GM12878 (cell line): Measurements from ENCODE around the gene CPNE6. TPM values are rescaled to one million over a fixed set of nuclear protein-coding genes. Genes with fewer than 3 reads are reported as not detected.

Experiments used
- ATAC-seq: fragments of 200-7000 bp; cut with Tn5 transposase; 3 replicates; pipeline ENCODE4 v1.9.1; 2020; ENCODE audit warnings: mild to moderate bottlenecking, moderate library complexity
- BruUV-seq: library from RNA; stranded (reverse); fragments of 400-500 nt; replicated peaks from 2 replicates; lab custom pipeline; 2021; lab: Mats Ljungman, UMichigan
- CTCF ChIA-PET: fragments of 300-600 bp; sonication (Branson Sonifier 250); formaldehyde crosslinking; extraction: SDS; loops from one replicate; lab custom pipeline; 2021; ENCODE audit warnings: inconsistent platforms; lab: Yijun Ruan, JAX
- POLR2A ChIA-PET: fragments of 350-600 bp; formaldehyde crosslinking; extraction: SDS; loops from one replicate; lab custom pipeline; 2021; ENCODE audit warnings: inconsistent platforms; lab: Charles Lee
- RAD21 ChIA-PET: fragments of 300-600 bp; sonication (Branson Sonifier 250); formaldehyde crosslinking; loops from one replicate; lab custom pipeline; 2023; ENCODE audit warnings: antibody characterized with exemption; ENCODE audit not compliant: unreplicated experiment; lab: Charles Lee
- SMC1A ChIA-PET: fragments of 300-600 bp; sonication (Branson Sonifier 250); formaldehyde crosslinking; loops from one replicate; lab custom pipeline; 2023; ENCODE audit not compliant: unreplicated experiment, uncharacterized antibody; lab: Charles Lee
- DNase-seq: peaks from one replicate; pipeline ENCODE4 v3.0.0-alpha.2; 2011; ENCODE audit warnings: low read depth, low spot score
- FAIRE-seq: peaks from 3 replicates; lab custom pipeline; 2011; peaks lifted over from hg19 to GRCh38; lab: Jason Lieb, UNC
- H2AFZ ChIP-seq: 2 replicates; pipeline ENCODE4 v1.6.0; 2011; ENCODE audit warnings: low read depth, low read length, control low read depth; ENCODE audit not compliant: control insufficient read depth
- H3K27ac ChIP-seq: 2 replicates; pipeline ENCODE4 v1.5.1; 2011; ENCODE audit warnings: control low read depth; ENCODE audit not compliant: control insufficient read depth, insufficient read depth
- H3K27me3 ChIP-seq, 2 experiments: replicated peaks in 1 of 2; 2 replicates each; pipeline versions ENCODE4 v1.6.0 to v1.6.1; 2011; ENCODE audit warnings: low read length in 1 of 2; ENCODE audit not compliant: control insufficient read depth in 2 of 2, insufficient read depth in 2 of 2
- H3K36me3 ChIP-seq, 2 experiments: 2 replicates each; pipeline ENCODE4 v1.5.1; 2011; ENCODE audit warnings: low read length in 1 of 2; ENCODE audit not compliant: control insufficient read depth in 2 of 2, insufficient read depth in 2 of 2
- H3K4me1 ChIP-seq: 2 replicates; pipeline ENCODE4 v1.6.1; 2011; ENCODE audit warnings: mild to moderate bottlenecking, low read length, moderate library complexity, mixed read lengths; ENCODE audit not compliant: control insufficient read depth, insufficient read depth
- H3K4me2 ChIP-seq: 2 replicates; pipeline ENCODE4 v1.6.0; 2011; ENCODE audit warnings: control low read depth; ENCODE audit not compliant: control insufficient read depth, insufficient read depth
- H3K4me3 ChIP-seq: fragments of 200-600 bp; sonication (generic); 2 replicates; pipeline ENCODE4 v1.5.1; 2016
- H3K79me2 ChIP-seq: 2 replicates; pipeline ENCODE4 v1.6.0; 2011; ENCODE audit warnings: low read length; ENCODE audit not compliant: control insufficient read depth, insufficient read depth
- H3K9ac ChIP-seq: 2 replicates; pipeline ENCODE4 v1.8.0; 2011; ENCODE audit warnings: low read length, control low read depth, mixed read lengths; ENCODE audit not compliant: control insufficient read depth, insufficient read depth
- H3K9me3 ChIP-seq: replicated peaks from 3 replicates; pipeline ENCODE4 v1.5.1; 2011; ENCODE audit warnings: mild to moderate bottlenecking, low read length; ENCODE audit not compliant: control insufficient read depth, insufficient read depth
- H4K20me1 ChIP-seq: 2 replicates; pipeline ENCODE4 v1.6.0; 2011; ENCODE audit not compliant: control insufficient read depth, insufficient read depth
- CREB1 ChIP-seq: IDR thresholded peaks from 2 replicates; pipeline ENCODE4 v1.6.1; 2012; ENCODE audit warnings: low read depth, mild to moderate bottlenecking, inconsistent platforms
- NFIC ChIP-seq: IDR thresholded peaks from 2 replicates; pipeline ENCODE4 v1.6.1; 2012; ENCODE audit warnings: low read depth, mild to moderate bottlenecking, inconsistent platforms, low read length, moderate library complexity
- NR2C2 ChIP-seq: IDR thresholded peaks from 2 replicates; pipeline ENCODE4 v1.6.1; 2011; ENCODE audit warnings: borderline replicate concordance, low read depth; ENCODE audit not compliant: control insufficient read depth, insufficient read length
- NR2F1 ChIP-seq: fragments of 450-650 bp; conservative IDR thresholded peaks from 2 replicates; pipeline ENCODE4 v1.6.1; 2017; ENCODE audit warnings: mild to moderate bottlenecking
- TCF12 ChIP-seq: IDR thresholded peaks from 2 replicates; pipeline ENCODE4 v1.6.1; 2011; ENCODE audit warnings: low read depth, mild to moderate bottlenecking, low read length
- ZNF622 ChIP-seq: fragments of 450-650 bp; IDR thresholded peaks from 2 replicates; pipeline ENCODE4 v1.6.1; 2017; ENCODE audit warnings: mild to moderate bottlenecking, inconsistent platforms
- WGBS: methylation state at CpG from one replicate; pipeline ENCODE4 v1.1.6; 2016; ENCODE audit warnings: low lambda C conversion rate; ENCODE audit not compliant: insufficient replicate concordance, insufficient coverage; ENCODE audit errors: missing lambda C conversion rate; 5-methylcytosine and 5-hydroxymethylcytosine counted together
- in situ Hi-C: fragments of 300-500 bp; cut with MboI; formaldehyde crosslinking; loops from 9 replicates; pipeline ENCODE4 v1.14.3; 2018; ENCODE audit warnings: mixed read lengths
- intact Hi-C: fragments of 100-400 bp; cut with micrococcal nuclease; formaldehyde crosslinking; loops from one replicate; pipeline ENCODE4 v1.14.2; 2022; ENCODE audit not compliant: unreplicated experiment
- polyA plus RNA-seq, 11 experiments: library from polyadenylated mRNA; depleted of rRNA in 4 of 11; unstranded in 6 of 11; stranded (reverse) in 5 of 11; fragments of >200 nt; fragmentation: Nextera tagmentation in 4 of 11; fragmentation: Illumina TruSeq in 1 of 11; extraction: Ambion mirVana in 4 of 11; extraction: Trizol in 1 of 11; gene quantifications; 1 replicate in 1 of 11; 2 replicates in 10 of 11; pipeline versions ENCODE4 v1.2.1 to v1.2.3, GENCODE V29; 2011 to 2016; ENCODE audit warnings: inconsistent platforms in 2 of 11, missing spikeins in 2 of 11, low read depth in 1 of 11
- total RNA-seq, 4 experiments: library from RNA; depleted of rRNA in 3 of 4; stranded (reverse); fragments of >200 nt in 3 of 4; fragmentation: Illumina TruSeq in 1 of 4; extraction: Trizol in 1 of 4; gene quantifications; 2 replicates each; pipeline versions ENCODE4 v1.2.1 to v1.2.3, GENCODE V29; 2013 to 2021
- TF ChIP-seq, protein P1 (sequence below): fragments of 450-650 bp; IDR thresholded peaks from 2 replicates; pipeline ENCODE4 v1.6.1; 2018; ENCODE audit warnings: mild to moderate bottlenecking, low read depth, moderate library complexity; ENCODE audit not compliant: partially characterized antibody
- TF ChIP-seq, protein P2 (sequence below): fragments of 450-650 bp; IDR thresholded peaks from 2 replicates; pipeline ENCODE4 v1.6.1; 2016; ENCODE audit warnings: mild to moderate bottlenecking, moderate library complexity, borderline replicate concordance
- TF ChIP-seq, protein P3 (sequence below): fragments of 450-650 bp; formaldehyde crosslinking; IDR thresholded peaks from 2 replicates; pipeline ENCODE4 v1.5.0; 2022; ENCODE audit warnings: mild to moderate bottlenecking, missing genetic modification characterization

Gene CPNE6
- total and polyA plus RNA-seq, 10 of the 15 experiments (the other 5 are each of a cell fraction or from before 2014, with no cell fraction given): 0.06 to 0.43 (median 0.18) TPM; not detected in 3

DNA sequence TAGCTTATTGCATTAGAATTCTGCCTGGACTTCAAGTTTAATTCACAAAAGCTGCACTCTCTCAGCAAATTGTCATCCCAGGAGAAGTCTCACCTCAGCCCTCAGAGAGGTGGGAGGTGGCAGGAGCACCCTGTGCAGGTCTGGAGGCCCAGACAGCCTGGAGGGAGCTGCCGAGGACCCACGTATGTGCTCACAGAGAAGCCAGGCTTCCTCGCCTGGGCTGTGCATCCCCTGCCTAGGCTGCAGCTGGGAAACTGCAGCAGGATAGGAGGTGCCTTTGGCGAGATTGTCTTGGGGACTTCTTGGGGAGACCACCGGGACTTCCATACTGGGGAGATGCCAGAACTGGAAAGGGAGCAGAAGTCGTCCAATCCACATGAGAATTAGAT, 8.8 kb downstream of the CPNE6 start:
- POLR2A ChIA-PET: interaction anchor here (0.6 to 4.2 kb wide), 10 partner anchors 8 to 115 kb away, joined by 3 to 33 read pairs (median 4); partner anchors contain the start of genes CPNE6, PCK2, PSME2 and RNF31
- 66% methylated on average over 6 of the region's 6 CpGs for WGBS
- DNase-seq (no peak), FAIRE-seq (peak; percentile 7)
- RAD21 ChIA-PET: interaction anchor here (1.0 to 4.6 kb wide), 6 partner anchors 12 to 217 kb away, joined by 3 to 39 read pairs (median 12); partner anchors contain the start of gene PCK2
- SMC1A ChIA-PET: interaction anchor here (0.7 to 5.2 kb wide), 12 partner anchors 12 to 228 kb away, joined by 3 to 51 read pairs (median 4); partner anchors contain the start of genes CIDEB, DCAF11, IRF9 and MDP1
- intact Hi-C loops: no loop called here
- no peaks in the 10 kb centered on the region for H3K79me2 ChIP-seq
- CTCF ChIA-PET: interaction anchor here (0.9 to 4.9 kb wide), 7 partner anchors 12 to 133 kb away, joined by 3 to 71 read pairs (median 8); partner anchors contain the start of genes CHMP4A and PCK2
- peaks cover 24% of the 10 kb centered on the region for H3K4me1 ChIP-seq
- no TSS peak for BruUV-seq
- H3K9me3 ChIP-seq: no peaks in the 10 kb centered on the region
- no peak overlapping the region for H3K27ac ChIP-seq
- no peak overlapping the region for H3K9ac ChIP-seq
- H3K36me3 ChIP-seq: no peaks in the 10 kb centered on the region
- no peaks in the 10 kb centered on the region for H3K27me3 ChIP-seq
- peak overlapping the region; percentile 83; the same call in 1 of the 2 replicates for H3K4me2 ChIP-seq
- no peak overlapping the region for H3K4me3 ChIP-seq
- H2AFZ ChIP-seq: no peak overlapping the region
- no peak for TF ChIP-seq NFIC
- TF ChIP-seq ZNF622: no peak
- TF ChIP-seq CREB1: no peak
- no peak for TF ChIP-seq TCF12
- TF ChIP-seq, protein P1, sequence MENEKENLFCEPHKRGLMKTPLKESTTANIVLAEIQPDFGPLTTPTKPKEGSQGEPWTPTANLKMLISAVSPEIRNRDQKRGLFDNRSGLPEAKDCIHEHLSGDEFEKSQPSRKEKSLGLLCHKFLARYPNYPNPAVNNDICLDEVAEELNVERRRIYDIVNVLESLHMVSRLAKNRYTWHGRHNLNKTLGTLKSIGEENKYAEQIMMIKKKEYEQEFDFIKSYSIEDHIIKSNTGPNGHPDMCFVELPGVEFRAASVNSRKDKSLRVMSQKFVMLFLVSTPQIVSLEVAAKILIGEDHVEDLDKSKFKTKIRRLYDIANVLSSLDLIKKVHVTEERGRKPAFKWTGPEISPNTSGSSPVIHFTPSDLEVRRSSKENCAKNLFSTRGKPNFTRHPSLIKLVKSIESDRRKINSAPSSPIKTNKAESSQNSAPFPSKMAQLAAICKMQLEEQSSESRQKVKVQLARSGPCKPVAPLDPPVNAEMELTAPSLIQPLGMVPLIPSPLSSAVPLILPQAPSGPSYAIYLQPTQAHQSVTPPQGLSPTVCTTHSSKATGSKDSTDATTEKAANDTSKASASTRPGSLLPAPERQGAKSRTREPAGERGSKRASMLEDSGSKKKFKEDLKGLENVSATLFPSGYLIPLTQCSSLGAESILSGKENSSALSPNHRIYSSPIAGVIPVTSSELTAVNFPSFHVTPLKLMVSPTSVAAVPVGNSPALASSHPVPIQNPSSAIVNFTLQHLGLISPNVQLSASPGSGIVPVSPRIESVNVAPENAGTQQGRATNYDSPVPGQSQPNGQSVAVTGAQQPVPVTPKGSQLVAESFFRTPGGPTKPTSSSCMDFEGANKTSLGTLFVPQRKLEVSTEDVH: no peak
- TF ChIP-seq, protein P2, sequence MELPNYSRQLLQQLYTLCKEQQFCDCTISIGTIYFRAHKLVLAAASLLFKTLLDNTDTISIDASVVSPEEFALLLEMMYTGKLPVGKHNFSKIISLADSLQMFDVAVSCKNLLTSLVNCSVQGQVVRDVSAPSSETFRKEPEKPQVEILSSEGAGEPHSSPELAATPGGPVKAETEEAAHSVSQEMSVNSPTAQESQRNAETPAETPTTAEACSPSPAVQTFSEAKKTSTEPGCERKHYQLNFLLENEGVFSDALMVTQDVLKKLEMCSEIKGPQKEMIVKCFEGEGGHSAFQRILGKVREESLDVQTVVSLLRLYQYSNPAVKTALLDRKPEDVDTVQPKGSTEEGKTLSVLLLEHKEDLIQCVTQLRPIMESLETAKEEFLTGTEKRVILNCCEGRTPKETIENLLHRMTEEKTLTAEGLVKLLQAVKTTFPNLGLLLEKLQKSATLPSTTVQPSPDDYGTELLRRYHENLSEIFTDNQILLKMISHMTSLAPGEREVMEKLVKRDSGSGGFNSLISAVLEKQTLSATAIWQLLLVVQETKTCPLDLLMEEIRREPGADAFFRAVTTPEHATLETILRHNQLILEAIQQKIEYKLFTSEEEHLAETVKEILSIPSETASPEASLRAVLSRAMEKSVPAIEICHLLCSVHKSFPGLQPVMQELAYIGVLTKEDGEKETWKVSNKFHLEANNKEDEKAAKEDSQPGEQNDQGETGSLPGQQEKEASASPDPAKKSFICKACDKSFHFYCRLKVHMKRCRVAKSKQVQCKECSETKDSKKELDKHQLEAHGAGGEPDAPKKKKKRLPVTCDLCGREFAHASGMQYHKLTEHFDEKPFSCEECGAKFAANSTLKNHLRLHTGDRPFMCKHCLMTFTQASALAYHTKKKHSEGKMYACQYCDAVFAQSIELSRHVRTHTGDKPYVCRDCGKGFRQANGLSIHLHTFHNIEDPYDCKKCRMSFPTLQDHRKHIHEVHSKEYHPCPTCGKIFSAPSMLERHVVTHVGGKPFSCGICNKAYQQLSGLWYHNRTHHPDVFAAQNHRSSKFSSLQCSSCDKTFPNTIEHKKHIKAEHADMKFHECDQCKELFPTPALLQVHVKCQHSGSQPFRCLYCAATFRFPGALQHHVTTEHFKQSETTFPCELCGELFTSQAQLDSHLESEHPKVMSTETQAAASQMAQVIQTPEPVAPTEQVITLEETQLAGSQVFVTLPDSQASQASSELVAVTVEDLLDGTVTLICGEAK: no peak
- TF ChIP-seq, protein P3, sequence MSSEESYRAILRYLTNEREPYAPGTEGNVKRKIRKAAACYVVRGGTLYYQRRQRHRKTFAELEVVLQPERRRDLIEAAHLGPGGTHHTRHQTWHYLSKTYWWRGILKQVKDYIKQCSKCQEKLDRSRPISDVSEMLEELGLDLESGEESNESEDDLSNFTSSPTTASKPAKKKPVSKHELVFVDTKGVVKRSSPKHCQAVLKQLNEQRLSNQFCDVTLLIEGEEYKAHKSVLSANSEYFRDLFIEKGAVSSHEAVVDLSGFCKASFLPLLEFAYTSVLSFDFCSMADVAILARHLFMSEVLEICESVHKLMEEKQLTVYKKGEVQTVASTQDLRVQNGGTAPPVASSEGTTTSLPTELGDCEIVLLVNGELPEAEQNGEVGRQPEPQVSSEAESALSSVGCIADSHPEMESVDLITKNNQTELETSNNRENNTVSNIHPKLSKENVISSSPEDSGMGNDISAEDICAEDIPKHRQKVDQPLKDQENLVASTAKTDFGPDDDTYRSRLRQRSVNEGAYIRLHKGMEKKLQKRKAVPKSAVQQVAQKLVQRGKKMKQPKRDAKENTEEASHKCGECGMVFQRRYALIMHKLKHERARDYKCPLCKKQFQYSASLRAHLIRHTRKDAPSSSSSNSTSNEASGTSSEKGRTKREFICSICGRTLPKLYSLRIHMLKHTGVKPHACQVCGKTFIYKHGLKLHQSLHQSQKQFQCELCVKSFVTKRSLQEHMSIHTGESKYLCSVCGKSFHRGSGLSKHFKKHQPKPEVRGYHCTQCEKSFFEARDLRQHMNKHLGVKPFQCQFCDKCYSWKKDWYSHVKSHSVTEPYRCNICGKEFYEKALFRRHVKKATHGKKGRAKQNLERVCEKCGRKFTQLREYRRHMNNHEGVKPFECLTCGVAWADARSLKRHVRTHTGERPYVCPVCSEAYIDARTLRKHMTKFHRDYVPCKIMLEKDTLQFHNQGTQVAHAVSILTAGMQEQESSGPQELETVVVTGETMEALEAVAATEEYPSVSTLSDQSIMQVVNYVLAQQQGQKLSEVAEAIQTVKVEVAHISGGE (CRISPR knock-in tag): no peak
- TF ChIP-seq NR2F1: no peak
- TF ChIP-seq NR2C2: no peak
- TF ChIP-seq, all 136 proteins: peak for 0
- in situ Hi-C loops: no loop called here
- no peaks in the 10 kb centered on the region for H4K20me1 ChIP-seq
- ATAC-seq: no peak
